ENCODE data around the gene TBX6.

The TBX6 gene

GRCh38 chr16:30091474-30092372 is at the start of gene TBX6:
Gene TBX6 (minus strand): TSS chr16:30091924. CDS start chr16:30091193, 731 bp downstream.
- in situ Hi-C loops (cut with HindIII; ENCODE audit: low sequenced_read_pairs): no loop called here
- DNase-seq (ENCODE audit: low read depth, low spot score): peak; percentile 86
- H3K4me3 ChIP-seq (ENCODE audit: low read depth, low read length): peak within 1 kb of the TSS; percentile 45
- peak; percentile 74 for TF ChIP-seq CTCF (IDR thresholded peaks at IDR 0.05; ENCODE audit: low read depth, low read length)

GRCh38 chr16:30139583-30140481 is 48.1 kb upstream of the TBX6 start:
- no peak for DNase-seq (ENCODE audit: low read depth, low spot score)
- TF ChIP-seq CTCF (IDR thresholded peaks at IDR 0.05; ENCODE audit: low read depth, low read length): no peak
- no peak overlapping the region for H3K4me3 ChIP-seq (ENCODE audit: low read depth, low read length)
- in situ Hi-C loops (cut with HindIII; ENCODE audit: low sequenced_read_pairs): no loop called here

- DNase-seq (ENCODE audit: low read depth, low spot score): no peak
- no peak overlapping the region for H3K4me3 ChIP-seq (ENCODE audit: low read depth, low read length)
- in situ Hi-C loops (cut with HindIII; ENCODE audit: low sequenced_read_pairs): no loop called here
- TF ChIP-seq CTCF (IDR thresholded peaks at IDR 0.05; ENCODE audit: low read depth, low read length): no peak
These were observed 46.2 kb upstream of the TBX6 start for GRCh38 chr16:30137897-30138296.

GRCh38 chr16:30136971-30137605 is 45.4 kb upstream of the TBX6 start:
- in situ Hi-C loops (cut with HindIII; ENCODE audit: low sequenced_read_pairs): no loop called here
- no peak overlapping the region for H3K4me3 ChIP-seq (ENCODE audit: low read depth, low read length)
- no peak for DNase-seq (ENCODE audit: low read depth, low spot score)
- no peak for TF ChIP-seq CTCF (IDR thresholded peaks at IDR 0.05; ENCODE audit: low read depth, low read length)

- no peak overlapping the region for H3K4me3 ChIP-seq (ENCODE audit: low read depth, low read length)
- no peak for DNase-seq (ENCODE audit: low read depth, low spot score)
- TF ChIP-seq CTCF (IDR thresholded peaks at IDR 0.05; ENCODE audit: low read depth, low read length): no peak
- in situ Hi-C loops (cut with HindIII; ENCODE audit: low sequenced_read_pairs): no loop called here
These were observed 40.9 kb upstream of the TBX6 start for GRCh38 chr16:30132591-30132990.

- no peak for TF ChIP-seq CTCF (IDR thresholded peaks at IDR 0.05; ENCODE audit: low read depth, low read length)
- no peak for DNase-seq (ENCODE audit: low read depth, low spot score)
- H3K4me3 ChIP-seq (ENCODE audit: low read depth, low read length): no peak overlapping the region
- in situ Hi-C loops (cut with HindIII; ENCODE audit: low sequenced_read_pairs): no loop called here
These were observed 40.2 kb upstream of the TBX6 start for GRCh38 chr16:30131869-30132475.
